ENCODE data around the gene CABP1. TPM values are rescaled to one million over a fixed set of nuclear protein-coding genes. Genes with fewer than 3 reads are reported as not detected.

Gene CABP1
- total RNA-seq, 1 experiment from 2014 or later = 1.2 TPM

DNA sequence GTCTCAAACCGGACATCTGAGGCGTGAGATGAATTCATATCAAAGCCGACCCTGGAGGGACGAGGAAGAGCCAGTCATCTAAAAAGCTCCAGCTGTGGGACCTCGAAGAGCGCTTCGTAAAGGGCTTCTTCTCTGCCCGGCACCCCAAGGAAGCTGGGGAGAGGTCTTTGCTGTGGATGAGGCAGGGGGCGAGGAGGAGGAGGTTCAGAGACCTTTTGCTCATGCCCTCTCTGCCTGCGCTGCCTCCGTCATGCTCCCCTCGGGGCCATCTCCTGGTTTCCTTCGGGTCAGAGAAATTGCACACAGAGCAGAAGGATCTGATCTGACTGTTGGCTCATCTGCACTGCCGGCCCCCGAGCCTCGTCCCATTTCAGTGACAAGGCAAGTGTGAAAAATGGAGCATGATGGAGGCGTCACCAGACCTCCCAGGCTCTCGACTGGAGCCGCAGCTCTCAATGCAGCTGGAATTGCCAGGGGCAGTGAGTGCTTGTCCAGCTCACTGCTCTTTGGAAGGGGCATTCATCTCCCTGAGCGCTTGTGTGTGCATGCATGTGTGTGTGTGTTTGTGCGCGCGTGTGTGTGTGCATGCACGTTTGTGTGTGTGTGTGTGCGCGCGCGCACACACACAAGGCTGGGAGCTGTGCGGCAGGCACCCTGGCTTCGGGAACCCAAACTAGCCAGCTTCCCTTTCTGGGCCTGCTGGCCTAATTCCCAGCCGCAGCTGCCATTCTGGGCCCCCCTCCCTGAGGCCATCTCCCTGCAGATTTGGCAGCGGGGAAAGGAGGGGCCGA, 9.2 kb downstream of the CABP1 start:
- POLR2A ChIA-PET (ENCODE audit: low non-redundant PET) = interaction anchor here (0.6 to 0.8 kb wide), 2 partner anchors 30 to 339 kb away, joined by 3 to 4 read pairs; no protein-coding TSS in a partner anchor
- no peaks in the 10 kb centered on the region for H3K36me3 ChIP-seq (ENCODE audit: insufficient read depth, low read length, poor library complexity, severe bottlenecking)
- intact Hi-C loops (cut with micrococcal nuclease; ENCODE audit: unreplicated experiment) = loop anchor here (5.0 kb wide), 3 partner anchors 67 to 448 kb away; partner anchors contain the start of gene POP5
- no TSS peak for BruUV-seq (replicated peaks)
- peaks cover under 1% of the 10 kb centered on the region for H3K27me3 ChIP-seq (replicated peaks; ENCODE audit: insufficient read depth, low read depth, low read length, poor library complexity)
- DNase-seq (ENCODE audit: low spot score) = peak; percentile 34
- H3K4me1 ChIP-seq (ENCODE audit: insufficient read depth, low read length, poor library complexity, severe bottlenecking) = peaks cover 24% of the 10 kb centered on the region
- CTCF ChIA-PET = interaction anchor here (0.6 to 1.8 kb wide), 8 partner anchors 9 to 479 kb away, joined by 4 to 13 read pairs (median 7); partner anchors contain the start of genes CABP1, COQ5 and POP5
- no peaks in the 10 kb centered on the region for H3K9me3 ChIP-seq (ENCODE audit: low read depth, low read length, poor library complexity, severe bottlenecking)
- TF ChIP-seq, protein P1, sequence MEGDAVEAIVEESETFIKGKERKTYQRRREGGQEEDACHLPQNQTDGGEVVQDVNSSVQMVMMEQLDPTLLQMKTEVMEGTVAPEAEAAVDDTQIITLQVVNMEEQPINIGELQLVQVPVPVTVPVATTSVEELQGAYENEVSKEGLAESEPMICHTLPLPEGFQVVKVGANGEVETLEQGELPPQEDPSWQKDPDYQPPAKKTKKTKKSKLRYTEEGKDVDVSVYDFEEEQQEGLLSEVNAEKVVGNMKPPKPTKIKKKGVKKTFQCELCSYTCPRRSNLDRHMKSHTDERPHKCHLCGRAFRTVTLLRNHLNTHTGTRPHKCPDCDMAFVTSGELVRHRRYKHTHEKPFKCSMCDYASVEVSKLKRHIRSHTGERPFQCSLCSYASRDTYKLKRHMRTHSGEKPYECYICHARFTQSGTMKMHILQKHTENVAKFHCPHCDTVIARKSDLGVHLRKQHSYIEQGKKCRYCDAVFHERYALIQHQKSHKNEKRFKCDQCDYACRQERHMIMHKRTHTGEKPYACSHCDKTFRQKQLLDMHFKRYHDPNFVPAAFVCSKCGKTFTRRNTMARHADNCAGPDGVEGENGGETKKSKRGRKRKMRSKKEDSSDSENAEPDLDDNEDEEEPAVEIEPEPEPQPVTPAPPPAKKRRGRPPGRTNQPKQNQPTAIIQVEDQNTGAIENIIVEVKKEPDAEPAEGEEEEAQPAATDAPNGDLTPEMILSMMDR (conservative IDR thresholded peaks at IDR 0.05; ENCODE audit: low read depth, low read length) = no peak; the same call in 1 of the 2 replicates
- no peak for TF ChIP-seq EZH2 (IDR thresholded peaks at IDR 0.05; ENCODE audit: borderline replicate concordance, low read depth, low read length, poor library complexity, severe bottlenecking)
- peak overlapping the region; percentile 44 for H3K4me3 ChIP-seq (ENCODE audit: low read depth, low read length, poor library complexity, severe bottlenecking)
- no peak overlapping the region for H3K27ac ChIP-seq (ENCODE audit: low read depth, low read length, poor library complexity, severe bottlenecking)

DNA sequence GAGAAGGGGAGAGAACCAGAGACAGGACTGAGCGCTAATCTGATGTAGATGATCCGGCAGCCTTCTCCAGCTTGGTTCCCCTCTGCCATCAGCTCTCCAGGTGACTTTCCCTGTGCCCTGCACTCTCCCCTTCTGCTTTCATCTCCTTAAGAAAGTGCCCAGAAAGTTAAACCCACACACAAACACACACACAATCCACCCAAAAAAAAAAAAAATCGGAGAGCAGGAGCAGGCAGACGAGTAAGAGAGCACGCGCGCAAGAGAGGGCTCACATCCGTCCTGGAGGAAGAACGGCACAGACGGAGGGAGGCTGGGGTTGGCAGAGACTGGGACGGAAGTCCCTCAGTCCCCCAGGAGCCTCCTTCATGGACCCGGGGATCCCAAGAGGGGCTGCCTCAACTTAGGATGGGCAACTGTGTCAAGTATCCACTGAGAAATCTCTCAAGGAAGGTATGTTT, 9.8 kb downstream of the CABP1 start:
- H3K4me1 ChIP-seq (ENCODE audit: insufficient read depth, low read length, poor library complexity, severe bottlenecking) = peaks cover 24% of the 10 kb centered on the region
- BruUV-seq (replicated peaks) = no TSS peak
- no peak overlapping the region for H3K27ac ChIP-seq (ENCODE audit: low read depth, low read length, poor library complexity, severe bottlenecking)
- no peak for DNase-seq (ENCODE audit: low spot score)
- H3K9me3 ChIP-seq (ENCODE audit: low read depth, low read length, poor library complexity, severe bottlenecking) = no peaks in the 10 kb centered on the region
- ChIA-PET CTCF (interaction anchor here (0.6 to 1.8 kb wide), 3 partner anchors 8 to 479 kb away, joined by 4 to 13 read pairs (median 11); no protein-coding TSS in a partner anchor), POLR2A (ENCODE audit: low non-redundant PET) (no interaction called here)
- no peak for TF ChIP-seq EZH2 (IDR thresholded peaks at IDR 0.05; ENCODE audit: borderline replicate concordance, low read depth, low read length, poor library complexity, severe bottlenecking)
- TF ChIP-seq, protein P1 (conservative IDR thresholded peaks at IDR 0.05; ENCODE audit: low read depth, low read length) = no peak
- no peaks in the 10 kb centered on the region for H3K27me3 ChIP-seq (replicated peaks; ENCODE audit: insufficient read depth, low read depth, low read length, poor library complexity)
- peak overlapping the region; percentile 44 for H3K4me3 ChIP-seq (ENCODE audit: low read depth, low read length, poor library complexity, severe bottlenecking)
- no peaks in the 10 kb centered on the region for H3K36me3 ChIP-seq (ENCODE audit: insufficient read depth, low read length, poor library complexity, severe bottlenecking)
- intact Hi-C loops (cut with micrococcal nuclease; ENCODE audit: unreplicated experiment) = no loop called here

DNA sequence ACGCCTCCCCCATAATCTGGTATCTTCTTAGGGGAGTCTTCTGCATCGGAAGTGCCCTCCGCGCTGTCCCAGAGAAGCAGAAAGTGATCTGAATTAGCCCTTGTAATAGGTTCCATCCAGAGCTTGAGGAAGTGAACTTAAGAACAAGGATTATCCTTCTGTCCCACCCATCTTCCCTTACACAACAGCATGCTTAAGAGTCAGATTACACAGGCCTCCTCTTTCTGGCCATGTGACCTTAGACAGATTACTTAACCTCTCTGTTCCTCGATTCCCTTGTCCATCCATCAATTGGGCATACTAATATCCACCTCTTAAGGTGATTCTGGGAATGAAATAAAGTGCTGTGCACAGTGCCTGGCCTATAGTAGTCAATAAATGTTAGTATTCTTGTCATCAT, 11.4 kb downstream of the CABP1 start:
- TF ChIP-seq, protein P1 (conservative IDR thresholded peaks at IDR 0.05; ENCODE audit: low read depth, low read length) = no peak
- no peak for TF ChIP-seq EZH2 (IDR thresholded peaks at IDR 0.05; ENCODE audit: borderline replicate concordance, low read depth, low read length, poor library complexity, severe bottlenecking)
- no peaks in the 10 kb centered on the region for H3K9me3 ChIP-seq (ENCODE audit: low read depth, low read length, poor library complexity, severe bottlenecking)
- ChIA-PET POLR2A (ENCODE audit: low non-redundant PET) (no interaction called here), CTCF (no interaction called here)
- intact Hi-C loops (cut with micrococcal nuclease; ENCODE audit: unreplicated experiment) = no loop called here
- H3K4me3 ChIP-seq (ENCODE audit: low read depth, low read length, poor library complexity, severe bottlenecking) = no peak overlapping the region
- no TSS peak for BruUV-seq (replicated peaks)
- H3K27ac ChIP-seq (ENCODE audit: low read depth, low read length, poor library complexity, severe bottlenecking) = no peak overlapping the region
- H3K27me3 ChIP-seq (replicated peaks; ENCODE audit: insufficient read depth, low read depth, low read length, poor library complexity) = no peaks in the 10 kb centered on the region
- DNase-seq (ENCODE audit: low spot score) = peak; percentile 12
- peaks cover 24% of the 10 kb centered on the region for H3K4me1 ChIP-seq (ENCODE audit: insufficient read depth, low read length, poor library complexity, severe bottlenecking)
- H3K36me3 ChIP-seq (ENCODE audit: insufficient read depth, low read length, poor library complexity, severe bottlenecking) = no peaks in the 10 kb centered on the region

All from A673 (cell line).